HUES48 (cell line): ENCODE measurements around the gene LRRTM4.

Experiments
- H3K27ac ChIP-seq: one replicate; pipeline ENCODE4 v1.7.0; 2013; ENCODE audit warnings: low read depth, low read length, inconsistent platforms
- H3K27me3 ChIP-seq: 2 replicates; pipeline ENCODE4 v1.6.1; 2013; ENCODE audit warnings: mild to moderate bottlenecking, low read length; ENCODE audit not compliant: control insufficient read depth, insufficient read depth
- H3K36me3 ChIP-seq: 2 replicates; pipeline ENCODE4 v1.6.1; 2013; ENCODE audit warnings: low read length; ENCODE audit not compliant: control insufficient read depth, insufficient read depth
- H3K4me1 ChIP-seq: 2 replicates; pipeline ENCODE4 v1.6.1; 2013; ENCODE audit warnings: mild to moderate bottlenecking, low read length; ENCODE audit not compliant: control insufficient read depth, insufficient read depth
- H3K4me3 ChIP-seq: 2 replicates; pipeline ENCODE4 v1.5.1; 2013; ENCODE audit warnings: mild to moderate bottlenecking, low read depth, low read length
- H3K9ac ChIP-seq: 2 replicates; pipeline ENCODE4 v1.6.1; 2013; ENCODE audit warnings: mild to moderate bottlenecking, low read depth, low read length, moderate library complexity
- H3K9me3 ChIP-seq: 2 replicates; pipeline ENCODE4 v1.6.1; 2013; ENCODE audit warnings: low read length; ENCODE audit not compliant: control insufficient read depth, insufficient read depth

LRRTM4 gene

DNA sequence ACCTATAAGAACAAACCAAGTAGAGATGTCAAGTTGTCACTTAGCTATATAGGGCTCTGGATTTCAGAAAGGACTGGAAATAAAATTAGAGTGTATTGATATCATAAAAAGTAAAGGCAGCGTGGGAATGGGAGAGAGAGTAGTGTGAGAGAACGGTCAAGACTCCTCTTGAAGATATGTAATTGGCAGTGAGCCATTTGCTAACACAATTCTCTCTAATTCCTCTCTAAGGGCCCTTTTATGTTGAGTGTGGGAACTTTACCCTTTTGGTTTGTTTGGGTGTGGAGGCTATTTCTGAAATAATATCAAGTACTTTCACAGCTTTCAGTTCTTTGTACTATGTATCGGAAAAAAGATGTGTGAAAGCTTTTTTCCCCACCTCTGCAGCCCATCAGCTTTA is 196.8 kb downstream of the LRRTM4 start:
- Histone ChIP-seq H3K27ac (no peak overlapping the region), H3K36me3 (no peaks in the 10 kb centered on the region), H3K4me1 (peaks cover 27% of the 10 kb centered on the region), H3K4me3 (no peak overlapping the region), H3K9me3 (no peaks in the 10 kb centered on the region), H3K27me3 (no peaks in the 10 kb centered on the region), H3K9ac (no peak overlapping the region)

DNA sequence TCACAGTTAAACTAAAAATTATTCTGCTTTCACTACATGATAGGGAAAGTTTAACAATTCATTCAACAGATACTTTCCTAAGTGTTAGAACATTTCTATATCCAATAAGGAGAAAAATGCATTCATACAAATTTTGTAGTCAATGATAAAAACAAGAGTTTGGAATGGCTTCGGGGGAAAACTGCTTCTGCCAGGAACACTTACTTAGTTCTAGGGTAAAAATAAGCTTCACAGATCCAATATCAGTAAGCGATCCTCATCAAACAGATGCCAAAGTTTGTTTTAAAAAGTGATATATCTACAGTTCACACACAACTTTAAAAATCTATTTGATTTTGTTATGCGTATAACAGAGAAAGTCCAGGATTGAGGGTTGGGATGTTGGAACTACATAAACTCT is 199.7 kb downstream of the LRRTM4 start:
- Histone ChIP-seq H3K4me1 (peaks cover 8% of the 10 kb centered on the region), H3K36me3 (no peaks in the 10 kb centered on the region), H3K9me3 (no peaks in the 10 kb centered on the region), H3K9ac (no peak overlapping the region), H3K27me3 (no peaks in the 10 kb centered on the region), H3K4me3 (no peak overlapping the region), H3K27ac (no peak overlapping the region)

DNA sequence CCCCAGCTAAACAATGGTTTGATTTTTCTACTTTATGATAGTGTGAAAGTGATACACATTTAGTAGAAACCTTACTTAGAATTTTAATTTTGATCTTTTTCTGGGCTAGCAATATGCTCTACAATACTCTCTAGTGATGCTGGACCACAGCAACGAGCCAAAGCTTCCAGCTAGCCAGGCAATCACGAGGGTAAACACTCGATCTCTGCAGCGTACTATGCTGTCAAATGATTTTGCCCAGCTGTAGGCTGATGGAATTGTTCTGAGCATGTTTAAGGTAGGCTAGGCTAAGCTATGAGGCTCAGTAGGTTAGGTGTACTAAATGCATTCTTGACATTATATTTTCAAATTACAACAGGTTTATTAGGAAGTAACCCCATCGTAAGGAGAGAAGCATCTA is 207.5 kb downstream of the LRRTM4 start:
- no peaks in the 10 kb centered on the region for H3K4me1 ChIP-seq
- H3K9ac ChIP-seq, result no peak overlapping the region
- no peaks in the 10 kb centered on the region for H3K9me3 ChIP-seq
- H3K27me3 ChIP-seq, result no peaks in the 10 kb centered on the region
- H3K4me3 ChIP-seq, result no peak overlapping the region
- no peak overlapping the region for H3K27ac ChIP-seq
- H3K36me3 ChIP-seq, result no peaks in the 10 kb centered on the region

DNA sequence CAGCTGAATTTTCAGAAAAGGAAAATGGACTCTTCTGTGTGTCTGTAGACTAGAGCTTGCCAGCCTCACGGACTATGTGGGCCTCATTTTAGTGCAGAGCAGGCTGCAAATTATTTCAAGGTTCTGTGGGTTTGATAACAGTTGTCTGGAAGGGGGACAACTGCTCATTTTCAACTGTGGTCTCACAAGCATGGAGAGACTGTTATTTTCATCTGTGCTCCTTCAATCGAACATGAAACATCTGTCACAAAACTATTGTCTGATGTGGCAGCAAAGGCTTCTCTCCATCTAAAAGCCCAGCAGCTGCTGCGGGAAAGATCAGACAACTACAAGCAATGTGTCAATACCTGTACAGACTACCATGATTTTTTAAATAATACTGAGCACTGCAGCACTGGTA is 211.8 kb downstream of the LRRTM4 start:
- Histone ChIP-seq H3K27ac (no peak overlapping the region), H3K27me3 (no peaks in the 10 kb centered on the region), H3K9me3 (no peaks in the 10 kb centered on the region), H3K4me1 (peaks cover 6% of the 10 kb centered on the region; the same call in 1 of the 2 replicates), H3K9ac (no peak overlapping the region), H3K4me3 (no peak overlapping the region), H3K36me3 (no peaks in the 10 kb centered on the region)

DNA sequence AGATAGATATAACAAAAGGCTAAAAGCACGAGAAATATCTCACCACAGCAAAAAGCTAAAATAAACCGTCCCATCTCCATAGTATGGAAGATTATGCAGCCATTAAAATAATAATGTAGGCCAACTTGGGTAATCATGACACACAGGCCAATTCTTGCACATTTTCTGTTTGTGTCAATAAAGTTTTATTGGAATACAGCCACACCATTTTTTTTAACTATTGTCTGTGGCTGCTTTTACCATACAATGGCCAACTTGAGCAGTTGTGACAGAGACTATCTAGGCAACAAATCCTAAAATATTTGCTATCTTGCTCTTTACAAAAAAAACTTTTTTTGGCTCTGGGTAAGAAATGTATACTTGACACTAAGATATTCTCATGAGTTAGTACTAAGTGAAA is 212.5 kb downstream of the LRRTM4 start:
- H3K27ac ChIP-seq, result no peak overlapping the region
- H3K27me3 ChIP-seq, result no peaks in the 10 kb centered on the region
- H3K4me1 ChIP-seq, result peaks cover 6% of the 10 kb centered on the region; the same call in 1 of the 2 replicates
- no peaks in the 10 kb centered on the region for H3K36me3 ChIP-seq
- H3K9me3 ChIP-seq, result no peaks in the 10 kb centered on the region
- no peak overlapping the region for H3K4me3 ChIP-seq
- H3K9ac ChIP-seq, result no peak overlapping the region

DNA sequence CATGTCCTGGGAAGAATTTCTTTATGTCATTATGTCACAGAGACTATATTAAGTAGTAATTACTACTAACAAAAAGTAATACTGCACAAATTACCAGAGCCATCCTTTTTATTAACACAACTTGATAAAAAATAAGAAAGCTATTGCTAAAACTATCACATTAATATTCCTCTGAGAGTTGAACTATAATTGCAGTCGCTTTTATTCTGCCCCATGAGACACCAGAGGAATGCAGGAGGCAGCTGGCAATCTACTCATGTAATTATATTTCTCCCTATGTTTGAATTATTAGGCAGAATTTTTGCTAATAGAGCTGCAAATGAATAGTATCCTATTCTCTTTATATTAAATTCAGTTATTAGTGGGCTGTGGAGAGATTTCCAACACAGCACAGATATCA is 220.7 kb downstream of the LRRTM4 start:
- Histone ChIP-seq H3K36me3 (no peaks in the 10 kb centered on the region), H3K27me3 (no peaks in the 10 kb centered on the region), H3K9me3 (no peaks in the 10 kb centered on the region), H3K9ac (no peak overlapping the region), H3K27ac (no peak overlapping the region), H3K4me3 (no peak overlapping the region), H3K4me1 (0 out of 2 replicates have a peak, but pooled peaks cover 4% of the 10 kb centered on the region)

DNA sequence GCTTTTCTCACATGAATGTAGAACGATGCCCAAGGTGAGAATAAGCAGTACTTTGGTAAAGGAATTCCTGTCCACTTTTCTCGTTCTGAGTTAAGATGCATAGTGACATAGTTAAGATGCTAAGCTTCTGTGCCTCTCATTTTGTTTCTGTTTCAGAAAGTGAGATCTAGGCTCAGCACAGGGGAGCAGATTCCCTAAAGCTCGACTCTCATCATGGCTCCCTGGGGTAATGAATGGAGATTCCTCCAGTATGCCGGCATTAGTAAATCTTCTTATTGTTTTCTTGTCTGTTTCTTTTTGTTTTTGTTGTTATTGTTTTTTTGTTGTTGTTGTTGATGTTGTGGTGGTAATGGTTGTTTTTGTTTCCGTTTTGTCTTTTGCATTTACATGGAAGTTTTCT is 225.4 kb downstream of the LRRTM4 start:
- Histone ChIP-seq H3K9ac (no peak overlapping the region), H3K27ac (peak overlapping the region; percentile 37), H3K4me1 (0 out of 2 replicates have a peak, but pooled peaks cover 6% of the 10 kb centered on the region), H3K4me3 (no peak overlapping the region), H3K36me3 (no peaks in the 10 kb centered on the region), H3K9me3 (no peaks in the 10 kb centered on the region), H3K27me3 (no peaks in the 10 kb centered on the region)

DNA sequence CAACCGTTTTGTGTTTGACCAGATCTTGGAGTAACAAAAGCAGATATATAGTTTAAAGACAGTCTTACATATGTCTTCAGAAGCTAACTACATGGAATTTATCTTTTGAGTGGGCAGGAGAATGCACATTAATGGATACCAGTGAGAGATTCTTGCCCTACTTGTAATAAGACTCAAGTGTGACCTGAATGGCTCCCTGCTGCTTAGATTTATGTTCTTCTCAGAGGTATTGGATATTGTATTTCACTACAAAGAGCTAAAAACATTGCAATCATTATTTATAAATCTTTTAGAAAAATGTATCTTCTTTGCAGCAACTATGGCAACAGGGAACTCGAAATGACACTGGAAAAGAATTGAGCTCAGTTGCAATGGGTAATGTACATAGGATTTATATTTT is 227.7 kb downstream of the LRRTM4 start:
- Histone ChIP-seq H3K9ac (no peak overlapping the region), H3K27me3 (no peaks in the 10 kb centered on the region), H3K4me1 (0 out of 2 replicates have a peak, but pooled peaks cover 6% of the 10 kb centered on the region), H3K4me3 (no peak overlapping the region), H3K9me3 (no peaks in the 10 kb centered on the region), H3K27ac (no peak overlapping the region), H3K36me3 (no peaks in the 10 kb centered on the region)

DNA sequence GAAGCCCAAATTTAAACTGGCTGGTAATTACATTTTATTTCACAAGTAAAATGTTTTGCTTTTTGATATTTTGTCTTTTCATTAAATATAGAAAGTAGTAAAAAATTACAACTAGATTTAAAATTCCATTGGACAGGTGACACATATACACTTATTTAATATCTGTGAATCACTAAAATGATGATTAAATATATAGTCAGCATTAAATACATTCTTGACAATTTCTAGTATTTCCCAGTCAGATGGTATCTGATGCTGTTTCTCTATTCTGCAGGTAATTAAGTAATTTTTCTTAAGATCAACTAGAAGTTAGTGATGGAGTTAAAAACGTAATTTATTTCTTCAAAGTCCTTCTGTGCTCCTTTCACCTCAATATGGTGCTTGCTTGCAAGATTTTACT is 237.8 kb downstream of the LRRTM4 start:
- H3K9ac ChIP-seq, result no peak overlapping the region
- H3K4me1 ChIP-seq, result no peaks in the 10 kb centered on the region
- no peaks in the 10 kb centered on the region for H3K36me3 ChIP-seq
- H3K27me3 ChIP-seq, result no peaks in the 10 kb centered on the region
- H3K27ac ChIP-seq, result no peak overlapping the region
- H3K9me3 ChIP-seq, result no peaks in the 10 kb centered on the region
- H3K4me3 ChIP-seq, result no peak overlapping the region

DNA sequence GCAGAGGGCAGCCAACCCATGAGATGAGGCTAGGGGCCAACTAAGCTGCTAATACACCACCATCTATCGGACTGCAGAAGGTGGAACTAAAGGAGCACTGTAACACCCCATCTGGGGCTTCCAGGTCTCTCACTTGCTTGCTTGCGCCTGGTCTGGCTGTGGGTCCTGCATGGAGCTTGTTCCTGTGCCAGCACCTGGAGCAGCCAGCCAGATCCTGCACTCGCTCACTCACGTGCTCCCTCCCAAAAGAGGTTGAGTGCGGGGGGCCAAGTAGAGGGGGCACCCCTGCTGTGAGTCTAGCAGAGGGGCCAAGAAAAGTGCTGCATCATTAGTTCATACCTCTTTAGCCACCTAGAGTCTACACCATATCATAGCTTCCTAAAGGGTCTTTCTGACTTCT is 250.9 kb downstream of the LRRTM4 start:
- H3K4me3 ChIP-seq, result no peak overlapping the region
- no peaks in the 10 kb centered on the region for H3K36me3 ChIP-seq
- H3K27me3 ChIP-seq, result no peaks in the 10 kb centered on the region
- H3K9ac ChIP-seq, result no peak overlapping the region
- no peaks in the 10 kb centered on the region for H3K9me3 ChIP-seq
- no peaks in the 10 kb centered on the region for H3K4me1 ChIP-seq
- H3K27ac ChIP-seq, result no peak overlapping the region

DNA sequence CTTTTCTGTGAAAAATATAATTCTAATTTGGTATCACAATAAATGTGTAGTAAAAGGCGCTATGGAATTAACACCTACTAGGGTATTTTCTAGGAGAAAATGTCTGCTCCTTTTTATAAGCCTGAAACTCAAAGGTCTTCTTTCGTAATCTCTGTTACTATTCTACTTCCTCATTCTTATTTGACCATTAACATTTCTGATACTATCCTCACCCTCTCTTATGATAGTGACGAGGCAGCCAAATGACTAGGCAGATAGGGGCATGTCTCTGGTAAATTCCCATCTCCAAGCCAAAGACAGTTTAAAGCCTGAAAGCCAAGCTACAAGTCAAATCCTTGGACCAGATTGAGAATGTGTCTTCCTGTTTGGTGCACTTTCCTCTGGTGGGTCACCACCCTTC is 251.7 kb downstream of the LRRTM4 start:
- H3K36me3 ChIP-seq, result no peaks in the 10 kb centered on the region
- no peaks in the 10 kb centered on the region for H3K9me3 ChIP-seq
- H3K4me3 ChIP-seq, result no peak overlapping the region
- no peak overlapping the region for H3K9ac ChIP-seq
- no peaks in the 10 kb centered on the region for H3K27me3 ChIP-seq
- no peak overlapping the region for H3K27ac ChIP-seq
- no peaks in the 10 kb centered on the region for H3K4me1 ChIP-seq

DNA sequence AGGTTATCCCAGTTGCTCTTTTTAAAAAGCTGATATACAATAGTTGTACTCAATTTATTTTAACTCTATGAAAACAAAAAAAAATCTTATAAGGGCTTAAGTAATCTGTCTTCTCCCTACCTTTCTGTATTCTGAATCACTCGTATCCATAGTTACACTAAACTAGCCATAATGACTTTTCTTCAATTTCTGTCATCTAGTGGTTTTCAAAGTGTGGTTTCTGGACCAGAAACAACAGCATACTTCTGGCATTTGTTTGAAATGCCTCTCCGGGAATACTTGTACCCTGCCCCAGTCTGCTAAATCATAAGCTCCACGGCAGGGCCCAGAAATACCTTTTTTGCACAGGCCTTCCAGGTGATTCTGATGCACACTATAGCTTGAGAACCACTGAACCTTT is 253.6 kb downstream of the LRRTM4 start:
- no peak overlapping the region for H3K9ac ChIP-seq
- no peak overlapping the region for H3K27ac ChIP-seq
- no peaks in the 10 kb centered on the region for H3K9me3 ChIP-seq
- H3K4me1 ChIP-seq, result no peaks in the 10 kb centered on the region
- H3K36me3 ChIP-seq, result no peaks in the 10 kb centered on the region
- no peak overlapping the region for H3K4me3 ChIP-seq
- no peaks in the 10 kb centered on the region for H3K27me3 ChIP-seq
